Stimulated activated CD8-positive, alpha-beta memory T cell treated with anti-CD3 and anti-CD28 coated beads, Interleukin-12 subunit alpha, Interleukin-12 subunit beta, amount 100 ng/mL, for 24 hours (primary cell): ENCODE data around the gene APOH.

Experiments used
- DNase-seq: peaks from one replicate; pipeline ENCODE4 v3.0.0-alpha.2; 2020; ENCODE audit errors: extremely low read depth

APOH gene

DNA sequence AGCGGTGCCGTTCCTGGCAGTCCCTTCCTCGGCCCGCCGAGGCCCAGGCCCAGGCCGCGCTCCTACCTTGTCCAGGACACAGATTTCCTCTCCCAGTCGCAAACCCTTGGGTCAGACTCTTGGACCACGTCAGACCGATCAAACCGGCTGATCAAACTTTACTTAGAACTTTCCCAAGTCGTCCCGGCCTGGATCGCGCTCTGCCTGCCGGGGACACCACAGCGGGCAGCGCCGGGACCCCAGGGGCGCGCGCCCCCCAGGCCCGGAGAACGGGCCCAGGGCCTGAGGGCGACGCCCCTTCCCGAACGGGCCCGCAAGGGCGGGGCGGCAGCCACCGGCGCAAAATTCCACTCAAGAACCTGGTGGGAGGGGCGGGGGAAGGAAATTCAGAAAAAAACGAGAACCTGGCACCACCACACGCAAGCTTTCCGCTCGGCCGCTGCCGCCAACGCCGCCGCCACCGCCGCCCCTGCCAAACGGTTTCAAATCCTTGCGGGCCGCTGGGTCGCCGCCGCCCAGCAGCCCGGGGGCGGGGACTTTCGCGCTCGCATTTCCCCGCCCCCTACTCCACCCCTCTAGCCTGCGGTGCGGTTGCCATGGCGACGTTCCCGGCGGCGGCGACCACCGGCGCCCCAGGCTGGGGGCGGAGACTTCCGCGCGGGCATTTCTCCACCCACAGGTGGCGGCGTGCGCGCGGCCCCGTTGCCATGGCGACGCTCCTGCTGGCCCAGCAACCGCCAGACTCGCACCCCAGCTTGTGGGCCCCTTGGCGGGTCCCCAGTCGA lies 37.4 kb downstream of the APOH start, which contains the start of gene CEP112:
Gene CEP112 (minus strand): TSS at position 541 of the 785 bp plus-strand sequence.
- DNase-seq, result peak; percentile 67

DNA sequence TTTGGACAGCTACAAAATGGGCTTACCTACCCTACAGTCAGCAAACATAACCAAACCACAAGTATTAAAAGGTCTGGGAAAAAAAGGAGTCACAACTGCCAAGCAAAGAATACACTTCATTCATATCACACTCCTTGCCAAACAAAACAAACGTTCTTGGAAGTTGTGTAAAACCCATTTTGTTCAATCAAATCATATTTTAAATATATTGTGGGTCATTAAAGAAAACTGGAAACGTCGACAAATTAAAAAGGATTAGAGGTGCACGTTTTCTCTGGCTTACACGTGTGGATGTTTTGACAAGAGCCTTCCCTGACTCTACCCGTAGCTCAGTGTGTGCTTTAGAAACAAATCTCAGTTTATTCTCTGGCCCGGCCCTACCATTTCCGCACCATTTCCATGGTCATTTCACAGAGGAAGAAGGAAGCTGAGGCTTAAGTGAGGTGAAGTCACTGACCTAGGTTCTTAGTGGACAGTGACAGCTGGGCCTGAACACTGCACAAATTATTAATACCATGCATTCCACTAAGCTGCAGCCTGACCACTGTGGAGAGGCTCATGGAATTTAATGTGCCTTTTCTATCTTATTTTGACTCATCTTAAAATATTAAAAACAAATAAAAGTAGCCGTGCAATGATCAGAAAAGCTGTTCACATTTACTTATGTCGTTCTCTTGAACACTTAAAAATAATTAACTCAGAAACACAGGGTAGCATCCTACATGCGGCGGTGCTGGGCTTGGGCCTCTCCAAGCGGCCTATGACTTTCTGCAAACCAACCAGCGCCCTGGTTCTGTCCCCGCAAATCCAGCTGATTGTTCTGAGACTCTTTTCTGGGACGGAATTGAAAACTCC lies 38.2 kb downstream of the APOH start:
- DNase-seq, result no peak

DNA sequence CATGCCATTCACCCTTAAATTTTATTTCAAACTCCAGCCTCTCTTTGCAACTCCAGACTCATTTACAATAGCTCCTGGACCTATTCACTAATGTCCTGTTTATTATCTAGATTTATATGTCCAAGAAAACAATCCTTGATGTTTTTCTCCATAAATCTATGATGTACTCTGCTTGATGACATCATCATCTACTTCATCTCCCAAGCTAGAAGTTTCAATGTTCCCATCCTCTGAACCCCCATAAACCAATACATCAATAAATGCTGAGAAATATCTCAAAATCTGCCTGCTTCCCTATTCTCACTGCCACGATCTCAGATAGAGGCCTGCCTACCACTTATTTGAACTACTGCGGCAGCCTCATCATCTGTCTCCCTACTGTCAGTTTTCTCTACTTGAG lies 41.5 kb downstream of the APOH start:
- no peak for DNase-seq

DNA sequence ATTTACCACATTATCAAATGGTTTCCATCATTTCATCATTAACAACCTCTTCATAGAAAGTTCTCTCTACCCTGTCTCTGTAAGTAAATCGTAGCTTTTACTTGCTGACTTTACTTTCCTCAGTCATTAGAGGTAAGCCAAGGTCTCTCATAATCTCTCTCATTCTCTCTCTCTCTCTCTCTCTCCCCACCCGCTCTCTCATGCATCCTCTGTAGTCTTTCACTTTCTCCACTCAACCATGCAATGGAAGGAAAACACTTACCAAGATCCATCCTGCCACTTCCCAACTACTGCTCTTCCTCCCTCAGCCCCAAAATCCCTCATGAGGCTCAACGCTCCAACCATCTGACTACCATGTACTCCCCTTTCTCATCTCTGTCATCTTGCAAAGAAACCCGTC lies 43.4 kb downstream of the APOH start:
- DNase-seq, result no peak

DNA sequence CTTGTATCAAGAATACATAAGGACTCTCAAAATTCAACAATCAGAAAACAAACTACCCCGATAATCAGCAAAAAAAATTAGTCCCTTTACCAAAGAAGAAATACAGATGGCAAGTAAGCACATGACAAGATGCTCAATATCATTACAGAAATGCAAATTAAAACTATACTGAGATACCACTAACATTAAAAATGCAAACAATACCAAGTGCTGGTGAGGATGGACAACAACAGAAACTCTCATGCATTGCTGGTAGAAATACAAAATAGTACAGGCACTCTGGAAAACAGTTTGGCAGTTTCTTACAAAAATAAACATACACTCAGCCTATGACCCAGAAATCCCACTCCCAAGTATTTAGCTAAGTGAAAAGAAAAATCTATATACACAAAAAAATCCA lies 44.8 kb downstream of the APOH start:
- no peak for DNase-seq

DNA sequence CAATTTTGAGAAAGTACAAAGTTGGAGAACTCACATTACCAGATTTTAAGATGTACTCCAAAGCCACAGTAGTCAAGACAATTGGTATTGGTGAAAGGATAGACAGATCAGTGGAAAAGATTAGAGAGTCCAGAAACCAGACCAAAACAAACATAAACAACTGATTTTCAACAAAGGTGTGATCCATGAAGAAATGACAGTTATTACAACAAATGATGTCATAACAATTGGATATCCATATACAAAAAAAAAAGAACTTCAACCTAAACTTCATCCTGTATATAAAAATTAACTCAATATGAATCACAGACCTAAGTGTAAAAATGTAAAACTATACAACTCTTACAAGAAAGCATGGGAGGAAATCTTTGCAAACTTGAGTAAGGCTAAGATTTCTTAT lies 45.7 kb downstream of the APOH start:
- no peak for DNase-seq

DNA sequence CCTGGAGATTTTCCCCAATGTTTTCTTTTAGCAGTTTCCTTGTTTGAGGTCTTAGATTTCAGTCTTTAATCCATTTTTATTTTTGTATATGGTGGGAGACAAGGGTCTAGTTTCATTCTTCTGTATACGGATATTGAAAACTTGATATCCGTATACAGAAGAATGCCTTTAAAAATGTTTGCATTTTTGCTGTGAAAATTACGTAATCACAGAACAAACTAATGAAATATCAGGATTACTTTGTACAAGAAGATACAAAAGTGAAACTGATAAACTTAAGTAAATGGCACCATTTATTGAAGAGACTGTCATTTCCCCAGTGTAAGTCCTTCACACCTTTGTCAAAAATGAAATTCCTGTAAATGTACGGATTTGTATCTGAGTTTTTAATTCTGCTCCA lies 50.6 kb downstream of the APOH start:
- no peak for DNase-seq

DNA sequence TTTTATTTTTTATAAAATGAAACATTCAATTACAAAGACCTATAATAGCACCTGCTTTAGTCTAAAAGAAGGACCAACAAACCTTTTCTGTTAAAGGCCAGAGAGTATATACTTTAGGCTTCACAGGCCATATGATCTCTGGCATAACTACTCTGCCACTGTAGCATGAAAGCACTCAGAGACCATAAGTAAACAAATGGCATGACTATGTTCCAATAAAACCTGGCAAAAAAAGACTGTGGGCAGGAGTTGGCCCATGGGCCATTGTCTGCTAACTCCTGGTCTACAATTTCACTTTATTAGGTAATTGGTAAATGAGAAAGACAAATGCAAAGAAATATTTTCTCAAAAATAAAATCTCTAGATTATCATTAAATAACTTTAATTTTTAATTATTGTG lies 52.2 kb downstream of the APOH start:
- no peak for DNase-seq

DNA sequence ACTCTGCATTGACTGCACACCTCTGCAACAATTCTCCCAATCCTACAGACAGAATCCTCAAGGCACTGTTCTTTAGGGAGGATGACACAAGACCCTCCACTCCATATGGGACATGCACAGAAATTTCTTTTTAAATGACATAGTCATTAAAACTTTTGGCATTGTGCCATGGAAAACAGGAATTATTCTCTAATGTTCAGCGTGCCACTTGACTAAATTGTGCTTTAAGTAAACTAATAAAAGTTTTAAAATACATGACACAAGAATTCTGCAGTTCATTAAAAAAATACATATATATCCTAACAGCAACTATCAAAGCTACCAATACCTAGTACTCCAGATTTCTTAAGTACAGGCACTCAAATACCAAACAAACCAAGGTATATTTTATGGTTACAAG lies 53.3 kb downstream of the APOH start:
- DNase-seq, result no peak

DNA sequence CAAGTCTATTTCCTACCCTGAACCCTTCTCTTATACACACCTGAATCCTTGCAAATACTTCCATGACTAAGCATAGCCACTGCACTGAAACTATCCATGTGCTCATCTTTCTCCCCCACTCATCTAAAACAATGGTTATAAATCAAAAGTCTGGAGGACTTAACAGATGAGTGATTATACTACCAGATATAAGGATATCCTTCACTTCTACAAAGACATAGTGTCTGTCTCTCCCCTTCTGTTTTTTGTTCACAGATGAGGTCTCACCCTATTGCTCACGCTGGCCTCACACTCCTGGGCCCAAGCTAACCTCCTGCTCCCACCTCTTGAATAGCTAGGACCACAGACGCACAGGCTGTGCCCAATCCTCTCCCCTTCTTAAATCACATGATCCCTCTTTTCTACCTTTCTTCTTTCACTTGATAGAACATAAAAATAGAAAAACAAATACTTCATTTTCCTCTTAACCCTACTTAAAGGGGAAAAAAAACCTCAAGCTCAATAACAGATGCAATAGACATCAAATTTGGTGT lies 56.5 kb downstream of the APOH start:
- DNase-seq, result no peak

DNA sequence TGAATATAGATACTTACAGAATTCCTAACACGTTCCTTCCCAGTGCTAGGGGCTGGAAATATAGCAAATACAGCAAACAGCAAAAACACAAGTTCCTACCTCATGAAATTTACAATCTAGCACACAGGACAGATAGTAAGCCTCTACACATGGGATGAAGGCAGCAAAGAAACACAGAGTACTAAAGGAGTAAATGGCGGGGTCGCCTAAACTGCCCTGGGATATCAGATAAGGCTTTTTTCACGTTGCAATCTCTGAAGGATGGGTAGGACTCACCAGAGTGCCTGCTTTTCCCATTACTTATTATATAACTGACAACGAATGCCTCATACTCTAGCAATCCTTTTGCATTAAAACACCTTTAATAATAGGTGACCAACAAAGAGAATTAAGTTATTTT lies 57.1 kb downstream of the APOH start:
- DNase-seq, result no peak

DNA sequence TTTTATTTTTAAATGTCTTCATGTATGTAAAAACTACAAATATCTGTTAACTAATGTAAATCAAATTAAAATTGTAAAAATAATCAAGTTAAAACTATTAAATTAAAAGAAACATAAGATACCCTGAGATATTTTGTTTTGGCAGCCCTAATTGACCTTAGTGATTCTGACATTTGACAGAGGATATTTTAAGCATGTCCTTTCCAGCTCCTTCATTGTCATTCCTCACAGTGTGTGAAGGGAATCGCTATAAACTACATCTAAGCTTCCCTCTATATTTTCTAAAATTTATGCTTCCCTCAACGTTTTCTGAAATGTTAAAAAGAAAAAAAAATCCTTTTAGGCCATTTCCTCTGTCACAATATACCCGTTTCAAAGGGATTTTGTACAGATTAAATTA lies 57.5 kb downstream of the APOH start:
- no peak for DNase-seq

DNA sequence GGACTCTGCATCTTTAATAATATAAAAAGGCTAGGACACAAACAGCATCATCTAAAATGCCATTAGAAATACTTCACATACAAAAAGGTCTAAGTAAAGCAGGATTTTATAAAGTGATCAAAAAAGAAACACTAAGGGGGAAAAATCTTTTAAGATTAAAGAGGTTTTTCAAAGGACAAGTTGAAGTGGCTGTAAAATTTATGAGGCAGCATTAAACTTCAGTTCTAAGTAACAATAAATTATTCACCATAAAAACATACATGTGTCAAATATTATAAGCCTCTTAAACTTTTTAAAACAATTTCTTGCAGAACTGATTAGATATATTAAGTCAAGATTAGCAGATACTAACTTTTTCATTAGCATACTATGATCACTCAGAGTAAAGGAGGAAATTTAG lies 58.0 kb downstream of the APOH start:
- no peak for DNase-seq

DNA sequence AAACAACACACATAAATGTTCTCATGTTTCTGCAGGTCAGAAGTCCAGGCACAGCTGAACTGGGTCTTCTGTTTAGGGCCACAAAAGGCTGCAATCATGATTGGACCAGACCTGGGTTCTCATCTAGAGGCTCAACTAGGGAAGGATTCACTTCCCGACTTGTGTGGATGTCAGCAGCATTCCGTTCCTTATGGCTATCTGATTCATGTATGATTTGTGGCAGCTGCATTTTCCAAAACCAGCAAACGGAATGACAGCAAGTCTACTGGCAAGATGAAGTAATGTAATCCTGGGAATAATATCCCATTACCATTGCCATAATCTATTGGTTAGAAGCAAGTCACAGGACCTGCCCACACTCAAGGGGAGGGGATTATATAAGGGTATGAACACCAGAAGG lies 59.4 kb downstream of the APOH start:
- DNase-seq, result no peak

DNA sequence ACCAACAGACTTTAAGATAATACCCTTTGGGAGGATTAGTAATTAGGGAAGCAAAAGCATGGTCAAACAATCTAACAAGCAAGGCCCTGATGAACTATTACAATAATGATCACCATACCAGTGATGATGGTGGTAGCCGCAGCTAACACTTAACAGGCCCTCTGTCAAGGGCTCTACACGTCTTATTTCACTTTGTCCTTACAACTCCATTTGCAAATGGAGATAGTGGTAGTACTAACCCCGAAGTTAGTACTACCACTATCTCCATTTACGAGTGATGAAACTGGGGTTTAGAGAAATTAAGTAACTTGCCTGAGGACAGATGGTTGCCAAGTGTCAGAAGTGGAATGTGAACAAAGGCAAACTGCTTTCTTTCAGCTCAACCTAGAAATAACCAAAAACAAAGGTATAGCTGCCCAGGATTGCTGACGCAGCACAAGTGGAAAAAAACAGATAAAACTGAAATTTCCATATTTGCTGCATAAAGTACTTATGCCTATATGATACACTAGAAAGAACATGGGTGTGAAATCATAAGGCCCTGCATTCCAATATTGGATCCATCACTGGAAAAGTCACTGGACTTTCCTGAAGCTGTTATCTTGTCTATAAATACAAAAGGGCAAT lies 61.9 kb downstream of the APOH start:
- DNase-seq, result no peak

DNA sequence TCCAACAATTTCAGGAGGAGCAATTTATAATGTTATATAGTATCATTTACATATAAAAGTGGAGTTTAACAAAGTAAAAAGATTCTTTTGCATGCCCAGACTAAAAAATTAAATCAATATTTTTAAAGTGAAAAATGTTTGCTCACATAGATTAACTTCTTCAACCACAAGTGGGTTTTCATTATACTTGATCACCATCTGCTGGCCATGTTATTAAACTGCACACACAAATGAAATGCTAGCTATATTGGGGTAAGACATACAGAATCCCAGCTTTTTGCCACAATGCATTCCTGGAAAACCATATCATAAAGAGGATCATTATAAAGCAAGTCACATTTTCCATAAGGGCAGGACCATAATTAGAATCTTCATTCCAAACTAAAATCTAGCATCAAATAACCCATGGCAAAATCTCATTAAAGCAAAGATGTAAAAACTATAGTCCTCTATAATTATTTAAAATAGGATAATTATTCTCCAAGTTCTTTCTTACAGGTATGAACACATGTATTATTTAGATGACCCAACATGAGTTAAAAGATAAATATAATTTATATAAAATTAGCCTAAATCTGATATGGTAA lies 63.6 kb downstream of the APOH start:
- no peak for DNase-seq
